K562 (cell line): ENCODE measurements around the gene KIAA0513. TPM values are rescaled to one million over a fixed set of nuclear protein-coding genes. Genes with fewer than 3 reads are reported as not detected.

Experiments used
- ATF1 ChIP-seq, 2 experiments: fragments of 450-650 bp in 1 of 2; IDR thresholded peaks; 2 replicates each; pipeline ENCODE4 v1.6.1; 2016; ENCODE audit warnings: missing compliant biosample characterization in 1 of 2, missing genetic modification characterization in 1 of 2
- COPS2 ChIP-seq: fragments of 450-650 bp; conservative IDR thresholded peaks from 2 replicates; pipeline ENCODE4 v1.6.1; 2016; ENCODE audit warnings: mild to moderate bottlenecking, moderate library complexity
- ELF2 ChIP-seq: fragments of 250-450 bp; sonication (Bioruptor Pico); IDR thresholded peaks from 2 replicates; pipeline ENCODE4 v1.5.0; 2021; ENCODE audit warnings: mild to moderate bottlenecking
- FUS ChIP-seq: fragments of 200-400 bp; formaldehyde crosslinking; optimal IDR thresholded peaks from 2 replicates; pipeline ENCODE3; 2017; ENCODE audit warnings: low read depth, low read length
- KLF13 ChIP-seq: fragments of 450-650 bp; IDR thresholded peaks from 2 replicates; pipeline ENCODE4 v1.6.1; 2016; ENCODE audit warnings: missing genetic modification characterization, low read depth, mild to moderate bottlenecking, missing compliant biosample characterization, moderate library complexity, borderline replicate concordance
- MAX ChIP-seq: sonication (generic); formaldehyde crosslinking; IDR thresholded peaks from 2 replicates; pipeline ENCODE4 v1.9.0; 2022; ENCODE audit warnings: mild to moderate bottlenecking, missing genetic modification reagents
- PHF21A ChIP-seq: fragments of 450-650 bp; IDR thresholded peaks from 2 replicates; pipeline ENCODE4 v1.6.1; 2017; ENCODE audit warnings: low read depth, borderline replicate concordance
- TRIM25 ChIP-seq: fragments of 450-650 bp; IDR thresholded peaks from 2 replicates; pipeline ENCODE4 v1.7.0; 2016; ENCODE audit warnings: borderline replicate concordance
- ZNF318 ChIP-seq, 2 experiments: fragments of 450-650 bp; IDR thresholded peaks; 2 replicates each; pipeline ENCODE4 v1.6.1; 2016; ENCODE audit warnings: mild to moderate bottlenecking in 2 of 2, borderline replicate concordance in 1 of 2, low read depth in 1 of 2, moderate library complexity in 1 of 2
- ZNF655 ChIP-seq: fragments of 250-450 bp; sonication (Bioruptor Pico); IDR thresholded peaks from 2 replicates; pipeline ENCODE4 v1.5.0; 2021
- ZNF696 ChIP-seq: fragments of 250-450 bp; sonication (Bioruptor Pico); conservative IDR thresholded peaks from 2 replicates; pipeline ENCODE4 v1.4.0; 2020; ENCODE audit warnings: mild to moderate bottlenecking, moderate library complexity
- polyA plus RNA-seq, 8 experiments: library from polyadenylated mRNA; depleted of rRNA in 4 of 8; stranded (reverse) in 5 of 8; unstranded in 3 of 8; fragments of >200 nt; fragmentation: Nextera tagmentation in 2 of 8; fragmentation: Illumina TruSeq in 1 of 8; extraction: Ambion mirVana in 2 of 8; extraction: Trizol in 1 of 8; gene quantifications; 2 replicates each; pipeline versions ENCODE4 v1.2.1 to v1.2.3, GENCODE V29; 2011 to 2014; ENCODE audit warnings: inconsistent platforms in 1 of 8, missing spikeins in 1 of 8
- total RNA-seq, 7 experiments: library from RNA; depleted of rRNA in 6 of 7; stranded (reverse); fragments of >200 nt in 6 of 7; fragmentation: Illumina TruSeq in 2 of 7; extraction: Trizol in 2 of 7; gene quantifications; 2 replicates each; pipeline versions ENCODE4 v1.2.1 to v1.2.3, GENCODE V29; 2011 to 2021; ENCODE audit warnings: low replicate concordance in 1 of 7
- TF ChIP-seq, protein P1 (sequence below): sonication (generic); formaldehyde crosslinking; IDR thresholded peaks from 2 replicates; pipeline ENCODE4 v1.8.1; 2022; ENCODE audit warnings: missing genetic modification reagents
- TF ChIP-seq, protein P2 (sequence below): sonication (generic); formaldehyde crosslinking; IDR thresholded peaks from 2 replicates; pipeline ENCODE4 v1.8.0; 2022; ENCODE audit warnings: mild to moderate bottlenecking, low read depth, missing genetic modification reagents

Gene KIAA0513
- total and polyA plus RNA-seq, 9 of the 15 experiments (the other 6 are each of a cell fraction or from before 2014, with no cell fraction given): 0.18 to 13.7 (median 10.2) TPM

DNA sequence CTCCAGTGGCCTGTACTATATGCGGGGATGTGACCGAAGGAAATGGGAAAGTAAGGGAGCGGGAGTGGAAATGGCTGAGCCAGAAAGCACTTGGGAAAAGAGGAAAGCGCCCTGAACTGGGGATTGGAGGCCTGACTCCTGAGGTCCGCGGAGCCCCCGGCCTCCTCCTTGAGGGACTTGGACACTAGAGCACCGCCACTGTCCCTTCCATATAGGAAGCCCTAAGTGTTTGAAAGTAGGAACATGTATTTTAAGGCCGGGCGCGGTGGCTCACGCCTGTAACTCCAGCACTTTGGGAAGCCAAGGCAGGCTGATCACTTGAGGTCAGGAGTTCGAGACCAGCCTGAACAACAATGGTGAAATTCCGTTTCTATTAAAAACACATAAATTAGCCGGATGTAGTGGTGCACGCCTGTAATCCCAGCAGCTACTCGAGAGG, 15.7 kb upstream of the KIAA0513 start (continued):
- TF ChIP-seq, protein P1, sequence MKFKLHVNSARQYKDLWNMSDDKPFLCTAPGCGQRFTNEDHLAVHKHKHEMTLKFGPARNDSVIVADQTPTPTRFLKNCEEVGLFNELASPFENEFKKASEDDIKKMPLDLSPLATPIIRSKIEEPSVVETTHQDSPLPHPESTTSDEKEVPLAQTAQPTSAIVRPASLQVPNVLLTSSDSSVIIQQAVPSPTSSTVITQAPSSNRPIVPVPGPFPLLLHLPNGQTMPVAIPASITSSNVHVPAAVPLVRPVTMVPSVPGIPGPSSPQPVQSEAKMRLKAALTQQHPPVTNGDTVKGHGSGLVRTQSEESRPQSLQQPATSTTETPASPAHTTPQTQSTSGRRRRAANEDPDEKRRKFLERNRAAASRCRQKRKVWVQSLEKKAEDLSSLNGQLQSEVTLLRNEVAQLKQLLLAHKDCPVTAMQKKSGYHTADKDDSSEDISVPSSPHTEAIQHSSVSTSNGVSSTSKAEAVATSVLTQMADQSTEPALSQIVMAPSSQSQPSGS: no peak
- TF ChIP-seq, protein P2, sequence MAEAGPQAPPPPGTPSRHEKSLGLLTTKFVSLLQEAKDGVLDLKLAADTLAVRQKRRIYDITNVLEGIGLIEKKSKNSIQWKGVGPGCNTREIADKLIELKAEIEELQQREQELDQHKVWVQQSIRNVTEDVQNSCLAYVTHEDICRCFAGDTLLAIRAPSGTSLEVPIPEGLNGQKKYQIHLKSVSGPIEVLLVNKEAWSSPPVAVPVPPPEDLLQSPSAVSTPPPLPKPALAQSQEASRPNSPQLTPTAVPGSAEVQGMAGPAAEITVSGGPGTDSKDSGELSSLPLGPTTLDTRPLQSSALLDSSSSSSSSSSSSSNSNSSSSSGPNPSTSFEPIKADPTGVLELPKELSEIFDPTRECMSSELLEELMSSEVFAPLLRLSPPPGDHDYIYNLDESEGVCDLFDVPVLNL (CRISPR knock-in tag): no peak
- TF ChIP-seq ATF1 (CRISPR knock-in tag; IDR thresholded peaks at IDR 0.05) (no peak), ATF1 (tag; IDR thresholded peaks at IDR 0.05) (no peak), ELF2 (CRISPR knock-in tag) (no peak), KLF13 (no peak), MAX (CRISPR knock-in tag) (no peak), COPS2 (no peak), ZNF318 (IDR thresholded peaks at IDR 0.05; ENCODE audit: borderline replicate concordance in 1 of 2, low read depth in 1 of 2) (0 out of 4 replicates have a peak, but pooled peaks of 1 of the 2 experiments have one; percentile 24), FUS (no peak), ZNF696 (CRISPR knock-in tag) (no peak), TRIM25 (0 out of 2 replicates have a peak, but pooled peaks have one; percentile 79), PHF21A (no peak), ZNF655 (CRISPR knock-in tag) (no peak)
